ENCODE measurements around the gene EDNRA.
"Not testable (repeated sequence)": the region's sequence is repeated elsewhere in the genome, so short reads cannot be mapped to it uniquely, and the experiment has no call there.

The EDNRA gene

DNA sequence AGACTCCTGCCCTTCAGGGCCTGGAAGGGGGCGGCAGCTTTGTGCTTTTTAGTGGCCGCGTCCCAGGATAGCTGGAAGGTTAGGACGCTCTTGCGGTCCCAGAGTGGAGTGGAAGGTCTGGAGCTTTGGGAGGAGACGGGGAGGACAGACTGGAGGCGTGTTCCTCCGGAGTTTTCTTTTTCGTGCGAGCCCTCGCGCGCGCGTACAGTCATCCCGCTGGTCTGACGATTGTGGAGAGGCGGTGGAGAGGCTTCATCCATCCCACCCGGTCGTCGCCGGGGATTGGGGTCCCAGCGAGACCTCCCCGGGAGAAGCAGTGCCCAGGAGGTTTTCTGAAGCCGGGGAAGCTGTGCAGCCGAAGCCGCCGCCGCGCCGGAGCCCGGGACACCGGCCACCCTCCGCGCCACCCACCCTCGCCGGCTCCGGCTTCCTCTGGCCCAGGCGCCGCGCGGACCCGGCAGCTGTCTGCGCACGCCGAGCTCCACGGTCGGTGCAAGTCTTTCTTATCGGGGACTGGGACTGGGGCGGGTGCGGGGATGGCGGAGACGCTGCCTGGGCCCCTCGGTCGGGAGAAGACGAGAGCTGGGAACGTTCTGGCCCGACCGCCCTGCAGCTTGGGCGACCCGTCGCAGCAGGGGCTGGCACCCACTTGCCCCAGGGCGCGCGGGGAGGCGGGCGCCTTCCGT, at the start of gene EDNRA:
Gene EDNRA (plus strand): TSS at position 207 of the 686 bp plus-strand sequence. CDS start 4,585 bp downstream, outside the sequence.
- no peak for DNase-seq

- not testable (repeated sequence) for DNase-seq
These were observed 46.5 kb upstream of the EDNRA start for GRCh38 chr4:147434370-147434769.

DNA sequence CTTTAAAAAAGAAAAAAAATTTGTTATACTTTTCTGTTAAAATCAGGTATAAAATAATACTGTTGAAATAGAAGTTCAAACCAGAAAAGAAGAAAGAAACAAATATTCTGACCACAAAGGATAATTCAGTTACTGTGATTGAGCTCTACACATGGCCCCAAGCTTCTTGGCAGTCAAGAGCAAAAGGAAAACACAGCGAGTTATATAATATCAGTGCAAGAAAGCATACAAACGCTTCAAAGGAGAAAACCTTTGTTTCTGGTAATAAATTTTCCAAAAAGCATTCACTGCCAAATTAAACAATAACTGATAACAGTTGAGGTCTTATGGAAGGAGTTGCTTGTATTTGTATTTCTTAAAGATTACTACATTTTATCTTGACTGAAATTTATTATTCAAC, 40.5 kb upstream of the EDNRA start:
- DNase-seq: no peak

- no peak for DNase-seq
These were observed 33.1 kb upstream of the EDNRA start for GRCh38 chr4:147447786-147448185.

DNA sequence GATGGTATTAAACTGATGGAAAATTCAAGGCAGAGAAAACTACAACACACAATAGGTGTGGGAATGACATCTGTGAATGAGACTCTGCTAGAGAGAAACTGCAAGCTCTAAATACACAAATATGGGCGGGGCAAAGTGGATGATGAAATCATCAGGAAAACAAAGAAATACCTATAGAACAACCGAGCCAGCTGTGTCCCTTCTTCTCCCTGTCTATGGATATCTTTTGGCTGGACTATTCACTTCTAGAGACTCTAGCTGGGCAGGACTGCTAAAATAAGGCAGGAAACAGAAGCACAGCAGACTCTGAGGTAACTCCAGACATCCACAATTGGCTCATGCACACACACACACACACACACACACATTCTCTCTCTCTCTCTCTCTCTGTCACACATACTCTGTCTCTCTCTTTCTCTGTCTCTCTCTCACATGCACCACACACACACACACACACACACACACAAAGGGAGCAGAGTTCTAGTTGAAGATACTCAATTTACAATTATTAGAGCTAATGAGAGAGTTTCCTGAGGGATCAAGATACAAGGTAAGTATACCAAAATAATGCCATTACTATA, 27.2 kb upstream of the EDNRA start:
- DNase-seq: no peak

DNA sequence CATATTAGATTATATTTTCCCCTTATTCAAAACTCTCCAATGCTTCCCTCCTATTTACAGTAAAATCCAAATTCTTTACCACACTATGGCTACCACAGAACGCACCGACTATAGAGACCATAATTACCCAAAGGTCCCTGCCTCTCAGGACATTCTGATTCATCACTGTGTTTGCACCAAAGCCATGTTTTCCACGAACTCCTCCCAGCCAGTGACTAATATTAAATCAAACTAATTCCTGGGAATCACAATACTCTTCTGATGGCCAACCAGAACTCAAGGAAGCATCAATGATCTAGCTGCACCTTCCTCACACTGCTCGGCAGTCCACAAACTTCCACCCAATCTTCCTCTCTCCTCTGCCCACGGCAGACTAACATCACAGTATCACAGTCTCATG, 24.2 kb upstream of the EDNRA start:
- DNase-seq: no peak

GRCh38 chr4:147461161-147461560, 19.7 kb upstream of the EDNRA start:
- DNase-seq: peak; percentile 61

- no peak for DNase-seq
These were observed 17.8 kb upstream of the EDNRA start for GRCh38 chr4:147463065-147463464.

DNA sequence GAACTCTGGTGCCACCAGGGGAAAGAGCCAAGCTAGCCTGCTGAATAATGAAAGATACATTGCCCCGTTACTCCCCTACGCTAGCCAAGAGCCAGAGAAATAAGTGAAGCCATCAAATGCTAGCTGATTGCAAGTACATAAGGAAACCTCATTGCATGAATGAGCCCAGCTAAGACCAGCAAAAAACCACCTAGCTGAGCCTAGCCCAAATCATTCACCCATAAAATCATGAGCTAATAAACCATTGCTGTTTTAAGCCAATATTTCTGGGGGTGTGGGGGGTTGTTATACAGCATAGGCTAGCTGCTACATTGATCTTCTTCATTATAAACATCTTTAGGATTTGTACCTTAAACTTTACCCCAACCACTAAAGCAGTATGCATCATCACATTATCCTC, 15.4 kb upstream of the EDNRA start:
- DNase-seq: no peak

DNA sequence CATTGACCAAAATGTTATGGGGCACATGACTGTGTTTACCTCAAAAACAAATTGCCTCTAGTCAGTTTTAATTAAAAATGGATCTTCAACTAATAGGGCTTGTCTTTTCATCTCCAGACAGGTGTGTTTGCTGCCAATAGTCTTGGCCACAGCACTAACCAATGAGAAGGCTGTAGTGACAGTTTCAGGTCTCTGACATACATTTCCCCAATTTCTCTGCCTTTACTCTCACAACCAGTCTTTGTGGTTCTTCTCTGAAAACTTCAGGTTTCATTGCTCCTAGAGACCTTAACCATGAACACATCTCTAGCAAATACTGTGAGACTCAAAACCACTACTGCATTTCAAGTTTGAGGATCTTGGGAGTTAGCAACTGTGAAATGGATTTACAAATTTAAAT, 3.5 kb upstream of the EDNRA start:
- no peak for DNase-seq

- DNase-seq: no peak
These were observed 1.5 kb upstream of the EDNRA start for GRCh38 chr4:147479376-147479775.

- DNase-seq: no peak
These were observed 1.1 kb upstream of the EDNRA start for GRCh38 chr4:147479786-147480185.

DNA sequence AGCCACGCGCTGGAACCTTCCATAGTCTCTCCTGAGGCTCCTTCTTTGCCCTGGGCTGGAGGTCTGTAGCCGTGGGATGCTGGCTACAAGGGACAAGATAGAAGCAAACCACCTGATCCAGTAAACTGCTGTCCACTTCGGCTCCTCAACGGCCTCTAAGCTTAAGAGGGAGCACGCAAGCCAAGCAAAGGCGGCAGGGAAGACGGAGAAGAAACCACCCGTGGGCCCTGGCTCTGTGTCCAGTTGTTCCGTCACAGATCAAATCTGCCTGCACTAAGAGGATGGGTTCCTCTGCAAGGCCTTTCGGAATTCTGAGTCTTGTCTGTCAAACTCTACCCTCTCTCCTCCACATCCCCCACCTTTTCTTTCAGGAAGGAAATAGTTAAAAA, 401 bp upstream of the EDNRA start:
- DNase-seq: no peak

- no peak for DNase-seq
These were observed 746 bp downstream of the EDNRA start for GRCh38 chr4:147481577-147482109.

DNA sequence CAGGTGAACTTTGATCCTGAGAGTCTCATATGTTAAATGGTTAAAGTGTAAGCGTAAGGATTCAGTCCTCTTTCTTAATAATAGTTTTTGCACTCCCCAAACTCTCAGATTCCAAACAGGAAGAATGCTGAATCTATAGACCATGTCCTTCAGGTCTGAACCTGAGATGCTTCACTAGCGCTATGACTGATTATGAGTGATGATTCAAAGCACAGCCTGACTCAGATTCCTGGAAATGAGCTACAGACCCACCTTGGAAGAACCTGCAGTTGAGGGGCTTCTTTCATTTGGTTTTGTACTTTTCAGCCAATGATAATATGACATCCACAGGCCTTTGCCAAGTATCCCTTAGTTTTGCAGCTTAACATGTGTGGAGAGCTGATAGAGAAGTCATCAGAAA, 1.4 kb downstream of the EDNRA start:
- DNase-seq: no peak

DNA sequence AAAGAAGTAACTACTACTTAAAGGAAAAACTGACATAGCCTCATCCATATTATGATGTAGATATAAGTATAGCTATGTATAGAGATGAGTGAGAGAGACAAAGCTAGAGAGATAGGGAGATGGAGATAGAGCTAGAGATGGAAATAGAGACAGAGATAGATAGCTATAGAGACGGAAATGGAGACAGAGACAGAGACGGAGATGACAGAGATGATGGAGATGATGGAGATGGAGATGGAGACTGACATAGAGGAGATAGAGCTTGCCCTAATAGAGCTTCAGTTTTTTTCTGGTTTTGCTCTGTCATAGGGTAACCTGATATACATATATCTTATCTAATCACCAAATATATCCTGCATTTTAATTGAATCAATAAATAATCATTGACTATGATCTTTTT, 4.3 kb downstream of the EDNRA start:
- no peak for DNase-seq

GRCh38 chr4:147487616-147488015, 6.7 kb downstream of the EDNRA start:
- no peak for DNase-seq

GRCh38 chr4:147488556-147488955, 7.7 kb downstream of the EDNRA start:
- no peak for DNase-seq

GRCh38 chr4:147491086-147491485, 10.2 kb downstream of the EDNRA start:
- DNase-seq: no peak

DNA sequence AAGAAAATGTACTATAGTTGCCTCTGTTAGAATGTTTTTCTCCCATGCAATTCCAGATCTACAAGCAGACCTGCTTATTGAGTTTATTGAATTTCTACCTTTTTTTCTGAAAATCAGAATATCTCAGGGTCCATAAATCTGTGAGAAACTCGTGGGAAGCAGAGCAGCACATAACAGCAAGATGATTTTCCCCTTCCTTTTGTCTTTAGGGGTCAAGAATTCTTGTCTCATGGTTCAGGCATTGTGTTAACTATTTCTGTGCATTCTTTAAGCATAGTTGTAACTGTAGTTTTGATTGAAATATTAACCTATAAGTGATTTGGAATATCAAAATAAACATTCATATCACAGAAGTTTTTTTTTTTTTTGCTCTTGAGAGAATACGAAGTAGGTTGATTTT, 11.4 kb downstream of the EDNRA start:
- DNase-seq: no peak

DNA sequence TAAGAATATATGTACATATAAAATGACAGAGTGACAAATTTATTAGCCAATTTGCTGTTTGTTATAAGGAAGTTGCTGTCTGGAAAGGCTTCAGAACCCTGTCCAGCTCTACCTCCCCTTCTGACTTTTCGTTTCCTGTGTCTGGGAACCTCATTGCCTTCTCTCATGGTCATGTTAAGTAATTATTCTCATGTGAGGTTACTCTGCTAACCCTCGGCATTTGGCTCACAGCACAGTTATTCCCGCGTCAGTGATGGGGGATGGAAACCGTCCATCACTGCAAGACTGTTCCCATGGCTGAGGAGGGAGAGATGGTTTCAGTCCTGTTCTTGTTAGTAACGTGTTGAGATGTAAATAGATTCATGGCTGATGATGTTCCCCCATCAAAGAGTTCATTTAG, 11.9 kb downstream of the EDNRA start:
- no peak for DNase-seq

DNA sequence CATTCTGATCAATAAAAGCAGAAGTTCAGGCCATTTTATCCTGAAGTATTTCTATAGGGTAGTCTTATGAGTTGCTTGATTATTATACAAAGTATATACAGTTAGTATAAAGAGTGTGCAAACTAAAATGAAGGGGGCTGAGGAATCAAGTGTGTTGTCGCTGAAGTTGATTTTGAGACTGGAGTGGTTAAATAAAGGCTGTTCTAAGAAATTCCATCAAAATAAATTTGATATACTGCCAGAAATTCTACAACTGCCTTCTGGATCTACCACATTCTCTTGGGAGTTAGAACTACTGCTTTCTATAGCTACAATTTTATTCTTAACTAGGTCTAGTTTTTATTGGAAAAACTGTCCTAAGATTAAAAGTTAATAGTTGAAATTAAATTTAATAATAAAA, 12.4 kb downstream of the EDNRA start:
- no peak for DNase-seq

- DNase-seq: no peak
These were observed 13.4 kb downstream of the EDNRA start for GRCh38 chr4:147494301-147494700.

DNA sequence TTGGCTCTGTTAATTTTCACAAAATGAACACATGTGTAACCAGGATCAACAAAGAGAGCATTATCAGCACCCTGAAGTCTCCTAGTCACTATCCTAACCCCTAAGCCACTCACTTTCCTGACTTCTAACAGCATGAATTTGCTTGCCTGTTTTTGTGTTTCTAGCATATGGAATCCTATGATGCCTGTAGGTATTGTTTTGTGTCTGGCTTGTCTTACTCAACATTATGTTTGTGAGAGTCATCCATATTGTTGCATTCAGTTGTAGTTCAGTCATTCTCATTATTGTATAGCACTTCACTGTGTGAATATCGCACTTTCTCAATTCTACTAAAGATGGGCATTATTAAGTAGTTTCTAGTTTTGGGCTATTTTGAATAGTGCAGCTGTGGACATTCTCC, 15.6 kb downstream of the EDNRA start:
- DNase-seq: no peak

Data from NCI-H226 (cell line).